Heart right ventricle (tissue), 16 donors: ENCODE measurements around the gene DRP2. TPM values are rescaled to one million over a fixed set of nuclear protein-coding genes. Genes with fewer than 3 reads are reported as not detected.

Experiments used
- ATAC-seq, 8 donors: fragments of 200-7000 bp; cut with Tn5 transposase; one replicate each; pipeline ENCODE4 v1.9.1; 2020; ENCODE audit warnings: mild to moderate bottlenecking in 8 of 8, moderate library complexity in 8 of 8, moderate number of reproducible peaks in 1 of 8
- DNase-seq, 2 donors: peaks; one replicate each; pipeline ENCODE4 v3.0.0-alpha.2; 2020
- H3K27ac ChIP-seq, 10 donors: fragments of 200-600 bp; sonication (generic) in 2 of 10; one replicate each; pipeline versions ENCODE4 v1.5.0 to v1.8.0; 2020 to 2022; ENCODE audit warnings: mild to moderate bottlenecking in 3 of 10
- H3K27me3 ChIP-seq, 7 donors: fragments of 200-600 bp; one replicate each; pipeline ENCODE4 v1.8.0; 2021 to 2022; ENCODE audit warnings: mild to moderate bottlenecking in 2 of 7
- H3K36me3 ChIP-seq, 9 donors: fragments of 200-600 bp; sonication (generic) in 1 of 9; one replicate each; pipeline versions ENCODE4 v1.5.0 to v1.8.0; 2020 to 2022; ENCODE audit warnings: mild to moderate bottlenecking in 2 of 9
- H3K4me1 ChIP-seq, 9 donors: fragments of 200-600 bp; sonication (generic) in 1 of 9; one replicate each; pipeline versions ENCODE4 v1.5.0 to v1.8.0; 2020 to 2022; ENCODE audit warnings: mild to moderate bottlenecking in 4 of 9
- H3K4me3 ChIP-seq, 10 donors: fragments of 200-600 bp; sonication (generic) in 2 of 10; one replicate each; pipeline versions ENCODE4 v1.5.0 to v1.8.0; 2020 to 2022; ENCODE audit warnings: mild to moderate bottlenecking in 7 of 10, moderate library complexity in 2 of 10
- H3K9me3 ChIP-seq, 11 donors: fragments of 200-600 bp in 10 of 11; sonication (generic) in 2 of 11; one replicate each; pipeline versions ENCODE4 v1.5.0 to v1.8.0; 2013 to 2022; ENCODE audit warnings: mild to moderate bottlenecking in 2 of 11, control low read depth in 1 of 11, moderate library complexity in 1 of 11
- CTCF ChIP-seq, 9 donors: fragments of 200-600 bp; sonication (generic) in 2 of 9; IDR thresholded peaks; one replicate each; pipeline versions ENCODE4 v1.5.0 to v1.8.0; 2021 to 2022; ENCODE audit warnings: antibody characterized with exemption in 9 of 9, mild to moderate bottlenecking in 5 of 9, moderate library complexity in 1 of 9
- WGBS, 2 donors: extraction: QIAGEN DNeasy Blood & Tissue Kit; methylation state at CpG; one replicate each; pipeline ENCODE4 v1.1.7; 2013; ENCODE audit warnings: inconsistent platforms in 1 of 2; 5-methylcytosine and 5-hydroxymethylcytosine counted together
- intact Hi-C, 10 donors: fragments of 100-400 bp; cut with DNase I; formaldehyde crosslinking; loops; one replicate each; pipeline versions ENCODE4 v1.11.1 to v1.14.2; 2022
- polyA plus RNA-seq, 2 donors: library from polyadenylated mRNA; stranded (reverse); fragments of 200-250 nt; gene quantifications; one replicate each; pipeline ENCODE4 v1.2.3, GENCODE V29; 2013
- total RNA-seq, 10 donors: library from RNA; stranded (reverse); fragmentation: NEBNext Ultra II Directional in 3 of 10; extraction: Animal tissue kit (Norgen Biotek cat#: 25700) in 3 of 10; gene quantifications; one replicate each; pipeline versions ENCODE4 v1.2.1 to v1.2.4, GENCODE V29; 2021 to 2023
- donor health status: Arrhythmogenic right ventricular cardiomyopathy.
- donor health status: ischemic (EF 13 %, LVEDD 7.1; RV severe dilation, severe dysfunction).
- donor health status: healthy with polysubstance abuse.
- donor health status: DM: no; HTN: yes; CAD: no.
- donor health status: DM: no; HTN: no; CAD: no.
- donor health status: ischemic (EF 25% LVEDD 6.9; RV normal size, moderate dysfunction).
- donor health status: ischemic (EF 25% LVEDD 5.7; RV mildly dilated, moderate dysfunction).
- donor health status: healthy.
- donor health status: DM: yes; HTN: yes; CAD: no.
- donor health status: Ischemic cardiomyopathy.
- donor health status: ischemic (EF 35%, LVEDD 5.7; RV mildly dilated, moderate dysfunction).
- donor health status: nonischemic (EF 11% LVEDD 7.7; RV severe dilation, severe dysfunction).
- donor health status: DM: yes; HTN: yes; CAD: no.
- donor health status: PGD.
- donor health status: ischemic (EF 29% LVEDD 5.4; RV normal size, mild dysfunction).
- donor health status: nonischemic (EF 23%, LVEDD 6.1; RV moderate dilation, normal function).

DRP2 gene
- total and polyA plus RNA-seq, 12 donors: 0.01 to 0.24 (median 0.07) TPM; not detected in 5

GRCh38 chrX:101303790-101304189, 84.2 kb downstream of the DRP2 start:
- H3K27me3 ChIP-seq: peaks cover 0 to 18% (median 0%) of the 10 kb centered on the region in 7 donors
- intact Hi-C loops: no loop called here
- no peak for ATAC-seq
- no peak overlapping the region for H3K27ac ChIP-seq
- no peak overlapping the region for H3K4me3 ChIP-seq
- no peak for TF ChIP-seq CTCF (IDR thresholded peaks at IDR 0.05)
- no peaks in the 10 kb centered on the region for H3K4me1 ChIP-seq
- WGBS, 2 donors: 86% methylated on average over 1 of the region's 1 CpG
- no peaks in the 10 kb centered on the region for H3K9me3 ChIP-seq
- H3K36me3 ChIP-seq: no peaks in the 10 kb centered on the region
- DNase-seq: no peak

Other genes with a start within 250 kb of the DRP2 start
- gene TRMT2B, start 167.7 kb upstream of the DRP2 start, total RNA-seq: 10 to 100 TPM; 12.8 to 21.2 (median 16.3) TPM
- 1 to 10 TPM; 8.2 to 9.0 TPM for gene TRMT2B, start 167.7 kb upstream of the DRP2 start, polyA plus RNA-seq
- gene TMEM35A, start 140.9 kb upstream of the DRP2 start, total RNA-seq: under 1 TPM in 4 of 10 donors, not detected in 6; 0.18 to 0.47 (median 0.29) TPM
- under 1 TPM in 1 of 2 donors, not detected in 1; 0.07 TPM for gene TMEM35A, start 140.9 kb upstream of the DRP2 start, polyA plus RNA-seq
- 1 to 10 TPM in 1 of 10 donors, under 1 TPM in 9; 0.15 to 2.5 (median 0.53) TPM for gene CENPI, start 121.6 kb upstream of the DRP2 start, total RNA-seq
- gene CENPI, start 121.6 kb upstream of the DRP2 start, polyA plus RNA-seq: under 1 TPM; 0.23 to 0.29 TPM
- under 1 TPM in 1 of 10 donors, not detected in 9; 0.15 TPM for gene TAF7L, start 71.5 kb downstream of the DRP2 start, total RNA-seq
- gene TAF7L, start 71.5 kb downstream of the DRP2 start, polyA plus RNA-seq: under 1 TPM in 1 of 2 donors, not detected in 1; 0.01 TPM
- gene TIMM8A, start 129.0 kb downstream of the DRP2 start, total RNA-seq: 10 to 100 TPM; 13.9 to 28.2 (median 19.7) TPM
- 10 to 100 TPM in 1 of 2 donors, 1 to 10 TPM in 1; 6.8 to 17.2 TPM for gene TIMM8A, start 129.0 kb downstream of the DRP2 start, polyA plus RNA-seq
- gene BTK, start 166.4 kb downstream of the DRP2 start, total RNA-seq: 1 to 10 TPM in 7 of 10 donors, under 1 TPM in 3; 0.47 to 7.0 (median 1.6) TPM
- 1 to 10 TPM; 1.2 to 1.6 TPM for gene BTK, start 166.4 kb downstream of the DRP2 start, polyA plus RNA-seq
- 10 to 100 TPM; 30.8 to 98.9 (median 53.9) TPM for gene RPL36A, start 171.2 kb downstream of the DRP2 start, total RNA-seq
- gene RPL36A, start 171.2 kb downstream of the DRP2 start, polyA plus RNA-seq: 1,000 to 10,000 TPM; 1,515 to 2,119 TPM
- gene GLA, start 188.1 kb downstream of the DRP2 start, total RNA-seq: 10 to 100 TPM in 3 of 10 donors, 1 to 10 TPM in 7; 6.0 to 22.3 (median 8.6) TPM
- gene GLA, start 188.1 kb downstream of the DRP2 start, polyA plus RNA-seq: 10 to 100 TPM; 20.7 to 33.9 TPM
- gene HNRNPH2, start 188.4 kb downstream of the DRP2 start, total RNA-seq: 10 to 100 TPM; 49.2 to 74.9 (median 60.8) TPM
- 10 to 100 TPM; 30.7 to 50.0 TPM for gene HNRNPH2, start 188.4 kb downstream of the DRP2 start, polyA plus RNA-seq